ENCODE data around the gene CA11.

DNA sequence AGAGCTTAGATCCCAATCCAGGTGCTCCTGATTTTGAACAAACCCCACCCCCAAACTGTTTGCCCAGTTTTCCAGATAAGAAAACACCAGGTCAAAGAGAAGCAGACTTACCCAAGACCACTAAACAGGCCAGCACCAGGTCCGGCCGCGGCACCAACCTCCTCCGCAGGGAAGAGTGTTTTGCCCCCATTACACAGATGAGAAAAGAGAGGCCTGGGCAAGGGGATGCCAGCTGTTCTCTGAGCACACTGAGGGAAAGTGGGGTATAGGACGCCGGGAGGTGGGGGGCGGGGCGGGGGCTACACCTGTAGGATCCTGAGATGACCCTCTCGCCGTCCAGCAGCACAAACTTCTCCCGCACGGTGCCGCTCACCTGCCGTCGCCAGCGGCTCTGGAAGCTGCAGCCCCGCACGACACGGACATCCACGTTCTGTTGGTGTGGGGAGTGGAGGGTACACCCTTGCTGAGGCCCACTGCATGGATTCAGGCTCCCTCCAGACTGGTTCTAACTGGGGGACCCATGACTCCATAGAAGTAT lies 36.3 kb downstream of the CA11 start:
- TF ChIP-seq, protein P1, sequence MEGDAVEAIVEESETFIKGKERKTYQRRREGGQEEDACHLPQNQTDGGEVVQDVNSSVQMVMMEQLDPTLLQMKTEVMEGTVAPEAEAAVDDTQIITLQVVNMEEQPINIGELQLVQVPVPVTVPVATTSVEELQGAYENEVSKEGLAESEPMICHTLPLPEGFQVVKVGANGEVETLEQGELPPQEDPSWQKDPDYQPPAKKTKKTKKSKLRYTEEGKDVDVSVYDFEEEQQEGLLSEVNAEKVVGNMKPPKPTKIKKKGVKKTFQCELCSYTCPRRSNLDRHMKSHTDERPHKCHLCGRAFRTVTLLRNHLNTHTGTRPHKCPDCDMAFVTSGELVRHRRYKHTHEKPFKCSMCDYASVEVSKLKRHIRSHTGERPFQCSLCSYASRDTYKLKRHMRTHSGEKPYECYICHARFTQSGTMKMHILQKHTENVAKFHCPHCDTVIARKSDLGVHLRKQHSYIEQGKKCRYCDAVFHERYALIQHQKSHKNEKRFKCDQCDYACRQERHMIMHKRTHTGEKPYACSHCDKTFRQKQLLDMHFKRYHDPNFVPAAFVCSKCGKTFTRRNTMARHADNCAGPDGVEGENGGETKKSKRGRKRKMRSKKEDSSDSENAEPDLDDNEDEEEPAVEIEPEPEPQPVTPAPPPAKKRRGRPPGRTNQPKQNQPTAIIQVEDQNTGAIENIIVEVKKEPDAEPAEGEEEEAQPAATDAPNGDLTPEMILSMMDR (IDR thresholded peaks at IDR 0.05; ENCODE audit: low read length) = no peak
- TF ChIP-seq EZH2phosphoT487 (IDR thresholded peaks at IDR 0.05; ENCODE audit: low read length) (no peak), EZH2 (optimal IDR thresholded peaks at IDR 0.05; ENCODE audit: low read depth, low read length) (no peak)
